HFFc6 (cell line): ENCODE measurements around the gene CTDSP2. TPM values are rescaled to one million over a fixed set of nuclear protein-coding genes. Genes with fewer than 3 reads are reported as not detected.
A peak's percentile ranks its signal among the peaks of the same experiment; 100 is the strongest.

Source experiments
- DNase-seq: peaks from one replicate; pipeline ENCODE4 v3.0.0-alpha.2; 2018
- H3K27ac Mint-ChIP-seq: 2 replicates; pipeline ENCODE4 v1.8.0; 2020; ENCODE audit warnings: mild to moderate bottlenecking, mixed read lengths
- H3K27me3 Mint-ChIP-seq: 2 replicates; pipeline ENCODE4 v1.8.0; 2021; ENCODE audit warnings: mild to moderate bottlenecking, moderate library complexity, mixed read lengths; ENCODE audit not compliant: insufficient read depth
- H3K36me3 Mint-ChIP-seq: 2 replicates; pipeline ENCODE4 v1.8.0; 2021; ENCODE audit warnings: low read depth, mixed read lengths
- H3K4me1 Mint-ChIP-seq: 2 replicates; pipeline ENCODE4 v1.8.0; 2020; ENCODE audit warnings: low read depth, mixed read lengths
- H3K4me3 Mint-ChIP-seq: 2 replicates; pipeline ENCODE4 v1.8.0; 2020; ENCODE audit warnings: mild to moderate bottlenecking, moderate library complexity, mixed read lengths
- H3K9me3 Mint-ChIP-seq: 2 replicates; pipeline ENCODE4 v1.8.0; 2020; ENCODE audit warnings: mild to moderate bottlenecking, mixed read lengths
- total RNA-seq, 6 experiments: library from RNA; stranded (reverse); fragmentation: NEBNext Ultra II Directional; extraction: Animal tissue kit (Norgen Biotek cat#: 25700); gene quantifications; 2 replicates in 1 of 6; 3 replicates in 5 of 6; pipeline ENCODE4 v1.2.3, GENCODE V29; 2021
- TF ChIP-seq, protein P1 (sequence below): fragments of 200-600 bp; sonication (generic); IDR thresholded peaks from 2 replicates; pipeline ENCODE4 v1.5.0; 2021; ENCODE audit warnings: antibody characterized with exemption, mild to moderate bottlenecking

Gene CTDSP2
- total RNA-seq, 6 experiments from 2014 or later: 99.2 to 128 (median 111) TPM

DNA sequence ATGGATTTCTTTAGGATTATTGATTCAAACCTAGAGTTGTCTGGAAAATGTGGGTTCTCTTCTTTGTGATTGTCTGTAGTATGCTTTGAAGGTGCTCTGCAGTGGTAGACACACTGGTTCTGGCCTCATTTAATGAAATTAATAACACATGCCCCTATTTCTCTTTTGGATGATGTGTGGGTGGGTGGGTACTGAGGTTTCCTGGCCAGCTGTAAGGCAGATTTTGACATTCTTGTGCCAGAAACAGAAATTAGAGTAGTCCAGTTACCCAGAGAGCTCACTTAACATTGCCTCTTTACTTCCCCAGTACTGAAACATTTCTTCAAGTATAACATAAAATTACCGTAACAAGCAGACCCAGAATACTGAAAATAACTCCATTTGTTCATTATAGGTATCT, 49.5 kb downstream of the CTDSP2 start:
- TF ChIP-seq, protein P1, sequence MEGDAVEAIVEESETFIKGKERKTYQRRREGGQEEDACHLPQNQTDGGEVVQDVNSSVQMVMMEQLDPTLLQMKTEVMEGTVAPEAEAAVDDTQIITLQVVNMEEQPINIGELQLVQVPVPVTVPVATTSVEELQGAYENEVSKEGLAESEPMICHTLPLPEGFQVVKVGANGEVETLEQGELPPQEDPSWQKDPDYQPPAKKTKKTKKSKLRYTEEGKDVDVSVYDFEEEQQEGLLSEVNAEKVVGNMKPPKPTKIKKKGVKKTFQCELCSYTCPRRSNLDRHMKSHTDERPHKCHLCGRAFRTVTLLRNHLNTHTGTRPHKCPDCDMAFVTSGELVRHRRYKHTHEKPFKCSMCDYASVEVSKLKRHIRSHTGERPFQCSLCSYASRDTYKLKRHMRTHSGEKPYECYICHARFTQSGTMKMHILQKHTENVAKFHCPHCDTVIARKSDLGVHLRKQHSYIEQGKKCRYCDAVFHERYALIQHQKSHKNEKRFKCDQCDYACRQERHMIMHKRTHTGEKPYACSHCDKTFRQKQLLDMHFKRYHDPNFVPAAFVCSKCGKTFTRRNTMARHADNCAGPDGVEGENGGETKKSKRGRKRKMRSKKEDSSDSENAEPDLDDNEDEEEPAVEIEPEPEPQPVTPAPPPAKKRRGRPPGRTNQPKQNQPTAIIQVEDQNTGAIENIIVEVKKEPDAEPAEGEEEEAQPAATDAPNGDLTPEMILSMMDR: no peak
- Mint-ChIP-seq H3K4me1 (peaks cover 32% of the 10 kb centered on the region), H3K9me3 (no peaks in the 10 kb centered on the region), H3K4me3 (no peak overlapping the region), H3K27me3 (no peaks in the 10 kb centered on the region), H3K36me3 (peaks cover 27% of the 10 kb centered on the region), H3K27ac (no peak overlapping the region)
- no peak for DNase-seq

DNA sequence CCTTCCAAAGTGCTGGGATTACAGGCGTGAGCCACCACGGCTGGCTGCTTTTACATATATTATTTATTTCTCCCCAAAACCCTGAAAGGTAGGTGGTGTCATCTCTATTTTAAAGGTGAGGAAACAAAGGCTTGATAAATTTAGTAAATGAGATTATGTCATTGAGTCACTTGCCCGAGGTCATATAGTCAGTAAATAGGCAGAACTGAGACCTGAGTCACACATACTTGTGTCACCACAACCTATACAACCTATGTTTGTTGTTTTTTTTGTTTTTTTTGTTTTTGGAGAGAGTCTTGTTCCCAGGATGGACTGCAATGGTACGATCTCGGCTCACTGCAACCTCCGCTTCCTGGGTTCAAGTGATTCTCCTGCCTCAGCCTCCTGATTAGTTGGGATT, 51.2 kb downstream of the CTDSP2 start:
- peak; percentile 70 for DNase-seq
- H3K9me3 Mint-ChIP-seq: no peaks in the 10 kb centered on the region
- H3K4me1 Mint-ChIP-seq: peaks cover 32% of the 10 kb centered on the region
- peak overlapping the region; percentile 56 for H3K4me3 Mint-ChIP-seq
- no peaks in the 10 kb centered on the region for H3K27me3 Mint-ChIP-seq
- H3K27ac Mint-ChIP-seq: peak overlapping the region; percentile 80
- peaks cover 34% of the 10 kb centered on the region for H3K36me3 Mint-ChIP-seq
- TF ChIP-seq, protein P1: no peak

DNA sequence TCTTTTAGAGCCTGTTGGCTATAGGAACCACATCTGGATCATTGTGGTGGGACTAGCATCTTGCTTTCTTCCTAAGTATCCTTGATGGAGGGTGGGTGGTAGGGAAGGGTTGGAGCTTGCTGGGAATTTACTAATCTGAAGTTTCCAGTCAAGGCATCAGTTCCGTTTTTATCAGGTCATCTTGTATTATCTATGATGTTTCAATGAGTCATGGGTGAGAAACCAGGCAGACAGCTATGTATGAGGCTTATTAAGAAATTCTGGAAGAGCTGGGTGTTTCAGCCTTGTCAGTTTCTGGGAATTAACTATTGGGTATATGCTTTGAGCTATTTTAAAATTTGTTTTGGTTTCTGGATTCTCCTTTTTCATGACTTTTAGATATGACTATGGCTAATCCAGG, 52.6 kb downstream of the CTDSP2 start:
- peaks cover 28% of the 10 kb centered on the region for H3K36me3 Mint-ChIP-seq
- peak; percentile 81 for DNase-seq
- TF ChIP-seq, protein P1: no peak
- H3K4me3 Mint-ChIP-seq: peak overlapping the region; percentile 16; the same call in 1 of the 2 replicates
- H3K27me3 Mint-ChIP-seq: no peaks in the 10 kb centered on the region
- H3K9me3 Mint-ChIP-seq: no peaks in the 10 kb centered on the region
- H3K4me1 Mint-ChIP-seq: peaks cover 32% of the 10 kb centered on the region
- H3K27ac Mint-ChIP-seq: peak overlapping the region; percentile 89

DNA sequence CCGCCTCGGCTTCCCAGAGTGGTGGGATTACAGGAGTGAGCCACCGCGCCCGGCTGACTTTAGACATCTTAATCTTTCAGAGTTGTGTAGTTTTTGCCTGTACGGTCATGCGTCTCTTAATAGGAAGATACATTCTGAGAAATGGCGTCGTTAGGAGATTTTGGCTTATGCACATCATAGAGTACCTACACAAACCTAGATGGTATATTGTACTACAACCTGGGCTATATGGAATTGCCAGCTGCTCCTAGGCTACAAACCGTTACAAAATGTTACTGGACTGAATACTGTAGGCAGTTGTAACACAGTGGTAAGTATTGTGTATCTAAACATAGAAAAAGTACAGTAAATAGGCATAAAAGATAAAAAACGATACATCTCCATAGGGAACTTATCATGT, 62.7 kb downstream of the CTDSP2 start:
- H3K27ac Mint-ChIP-seq: peak overlapping the region; percentile 18; the same call in 1 of the 2 replicates
- peaks cover 22% of the 10 kb centered on the region for H3K4me1 Mint-ChIP-seq
- H3K9me3 Mint-ChIP-seq: no peaks in the 10 kb centered on the region
- H3K4me3 Mint-ChIP-seq: peak overlapping the region; percentile 72
- DNase-seq: no peak
- H3K36me3 Mint-ChIP-seq: peaks cover 24% of the 10 kb centered on the region
- TF ChIP-seq, protein P1: no peak
- H3K27me3 Mint-ChIP-seq: no peaks in the 10 kb centered on the region

DNA sequence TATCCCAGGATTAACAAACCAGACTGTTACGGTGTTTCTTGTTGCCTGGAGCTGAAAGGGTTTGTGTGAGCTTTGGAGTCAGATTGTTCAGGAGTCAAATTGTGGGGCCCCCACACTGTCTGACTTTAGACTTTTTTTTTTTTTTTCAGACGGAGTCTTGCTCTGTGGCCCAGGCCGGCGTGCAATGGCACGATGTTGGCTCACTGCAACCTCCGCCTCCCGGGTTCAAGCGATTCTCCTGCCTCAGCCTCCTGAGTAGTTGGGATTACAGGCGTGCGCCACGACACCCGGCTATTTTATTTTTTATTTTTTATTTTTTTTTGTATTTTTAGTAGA, 63.1 kb downstream of the CTDSP2 start:
- H3K27me3 Mint-ChIP-seq: peaks cover 2% of the 10 kb centered on the region; the same call in 1 of the 2 replicates
- H3K4me3 Mint-ChIP-seq: peak overlapping the region; percentile 97
- H3K4me1 Mint-ChIP-seq: peaks cover 22% of the 10 kb centered on the region
- H3K27ac Mint-ChIP-seq: peak overlapping the region; percentile 85
- no peak for DNase-seq
- H3K9me3 Mint-ChIP-seq: no peaks in the 10 kb centered on the region
- peaks cover 27% of the 10 kb centered on the region for H3K36me3 Mint-ChIP-seq
- TF ChIP-seq, protein P1: no peak
